NCI-H748 treated with DMSO at 0.1 percent for 48 hours (cell line): ENCODE measurements around the gene ATP6V0C.

Experiments used
- DNase-seq: peaks from one replicate; lab custom pipeline; 2025; lab: John Stamatoyannopoulos, UW

ATP6V0C gene

GRCh38 chr16:2490190-2491105, 23.3 kb upstream of the ATP6V0C start:
- no peak for DNase-seq

- DNase-seq, result no peak
Observed at GRCh38 chr16:2492292-2492691, 21.5 kb upstream of the ATP6V0C start.

GRCh38 chr16:2493605-2494004, 20.1 kb upstream of the ATP6V0C start:
- DNase-seq, result no peak

GRCh38 chr16:2494616-2495015, 19.1 kb upstream of the ATP6V0C start:
- no peak for DNase-seq

- no peak for DNase-seq
Observed at GRCh38 chr16:2495041-2495440, 18.7 kb upstream of the ATP6V0C start.

- no peak for DNase-seq
Observed at GRCh38 chr16:2496223-2497115, 17.3 kb upstream of the ATP6V0C start.

GRCh38 chr16:2497116-2497630, 16.6 kb upstream of the ATP6V0C start:
- DNase-seq, result no peak

- no peak for DNase-seq
Observed at GRCh38 chr16:2497695-2498484, 15.9 kb upstream of the ATP6V0C start.

- no peak for DNase-seq
Observed at GRCh38 chr16:2498531-2499253, 15.1 kb upstream of the ATP6V0C start.

GRCh38 chr16:2499454-2499853, 14.3 kb upstream of the ATP6V0C start:
- DNase-seq, result no peak

- no peak for DNase-seq
Observed at GRCh38 chr16:2499890-2500429, 13.8 kb upstream of the ATP6V0C start.

- no peak for DNase-seq
Observed at GRCh38 chr16:2500430-2500917, 13.3 kb upstream of the ATP6V0C start.

GRCh38 chr16:2500918-2501750, 12.6 kb upstream of the ATP6V0C start:
- peak; percentile 3 for DNase-seq

GRCh38 chr16:2501946-2502895, 11.5 kb upstream of the ATP6V0C start:
- DNase-seq, result no peak

GRCh38 chr16:2505695-2506094, 8.1 kb upstream of the ATP6V0C start:
- no peak for DNase-seq

- no peak for DNase-seq
Observed at GRCh38 chr16:2507052-2507659, 6.6 kb upstream of the ATP6V0C start.

- no peak for DNase-seq
Observed at GRCh38 chr16:2507665-2508064, 6.1 kb upstream of the ATP6V0C start.

- no peak for DNase-seq
Observed at GRCh38 chr16:2508722-2509400, 4.9 kb upstream of the ATP6V0C start.
